Ovary (tissue), 3 donors: ENCODE data around the gene C11orf52.

Source experiments
- CTCF ChIP-seq, 3 donors: fragments of 450-650 bp in 2 of 3; fragments of 200-600 bp in 1 of 3; IDR thresholded peaks; one replicate each; pipeline versions ENCODE4 v1.5.1 to v1.8.0; 2016 to 2022; ENCODE audit warnings: antibody characterized with exemption in 3 of 3, mild to moderate bottlenecking in 1 of 3
- EP300 ChIP-seq: sonication (generic); formaldehyde crosslinking; IDR thresholded peaks from one replicate; pipeline ENCODE4 v1.6.1; 2017; ENCODE audit warnings: antibody characterized with exemption
- POLR2A ChIP-seq: fragments of 450-650 bp; IDR thresholded peaks from one replicate; pipeline ENCODE4 v1.6.1; 2017; ENCODE audit warnings: antibody characterized with exemption, mild to moderate bottlenecking, moderate library complexity
- donor health status: DM: no; HTN: no; CAD: no.

GRCh38 chr11:111911563-111912401, 6.9 kb upstream of the C11orf52 start, which contains the start of gene CRYAB:
- no peak for TF ChIP-seq CTCF (IDR thresholded peaks at IDR 0.05)
- TF ChIP-seq POLR2A = peak; percentile 59
- TF ChIP-seq EP300 = peak; percentile 26
